ENCODE measurements around the gene OXGR1. TPM values are rescaled to one million over a fixed set of nuclear protein-coding genes. Genes with fewer than 3 reads are reported as not detected.

Gene OXGR1
- total RNA-seq, 1 donor from 2014 or later = 0.88 TPM

GRCh38 chr13:97017322-97017721 lies 23.0 kb upstream of the OXGR1 start:
- Mint-ChIP-seq H3K27me3 (ENCODE audit: insufficient read depth, low read depth) (no peaks in the 10 kb centered on the region), H3K4me3 (no peak overlapping the region), H3K9me3 (no peaks in the 10 kb centered on the region), H3K27ac (no peak overlapping the region), H3K36me3 (no peaks in the 10 kb centered on the region), H3K4me1 (no peaks in the 10 kb centered on the region)
- no peak overlapping the region for H3K4me3 ChIP-seq
- no peaks in the 10 kb centered on the region for H4K20me1 ChIP-seq (ENCODE audit: low read depth)
- no peaks in the 10 kb centered on the region for H3K36me3 ChIP-seq
- no peaks in the 10 kb centered on the region for H3K79me2 ChIP-seq (ENCODE audit: low read depth)
- H3K4me2 ChIP-seq = no peak overlapping the region
- no peak for DNase-seq (ENCODE audit: low spot score)
- TF ChIP-seq EZH2phosphoT487 (IDR thresholded peaks at IDR 0.05) (no peak), EZH2 (IDR thresholded peaks at IDR 0.05) (no peak)
- TF ChIP-seq, protein P1, sequence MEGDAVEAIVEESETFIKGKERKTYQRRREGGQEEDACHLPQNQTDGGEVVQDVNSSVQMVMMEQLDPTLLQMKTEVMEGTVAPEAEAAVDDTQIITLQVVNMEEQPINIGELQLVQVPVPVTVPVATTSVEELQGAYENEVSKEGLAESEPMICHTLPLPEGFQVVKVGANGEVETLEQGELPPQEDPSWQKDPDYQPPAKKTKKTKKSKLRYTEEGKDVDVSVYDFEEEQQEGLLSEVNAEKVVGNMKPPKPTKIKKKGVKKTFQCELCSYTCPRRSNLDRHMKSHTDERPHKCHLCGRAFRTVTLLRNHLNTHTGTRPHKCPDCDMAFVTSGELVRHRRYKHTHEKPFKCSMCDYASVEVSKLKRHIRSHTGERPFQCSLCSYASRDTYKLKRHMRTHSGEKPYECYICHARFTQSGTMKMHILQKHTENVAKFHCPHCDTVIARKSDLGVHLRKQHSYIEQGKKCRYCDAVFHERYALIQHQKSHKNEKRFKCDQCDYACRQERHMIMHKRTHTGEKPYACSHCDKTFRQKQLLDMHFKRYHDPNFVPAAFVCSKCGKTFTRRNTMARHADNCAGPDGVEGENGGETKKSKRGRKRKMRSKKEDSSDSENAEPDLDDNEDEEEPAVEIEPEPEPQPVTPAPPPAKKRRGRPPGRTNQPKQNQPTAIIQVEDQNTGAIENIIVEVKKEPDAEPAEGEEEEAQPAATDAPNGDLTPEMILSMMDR (IDR thresholded peaks at IDR 0.05) = no peak
- no peaks in the 10 kb centered on the region for H3K9me3 ChIP-seq (ENCODE audit: low read depth)
- H3K27me3 ChIP-seq = peaks cover 25% of the 10 kb centered on the region
- H2AFZ ChIP-seq (replicated peaks) = no peak overlapping the region
- H3K27ac ChIP-seq = no peak overlapping the region
- H3F3A ChIP-seq (ENCODE audit: low read depth) = no peaks in the 10 kb centered on the region
- no peaks in the 10 kb centered on the region for H3K4me1 ChIP-seq
- no peak overlapping the region for H3K9ac ChIP-seq

DNA sequence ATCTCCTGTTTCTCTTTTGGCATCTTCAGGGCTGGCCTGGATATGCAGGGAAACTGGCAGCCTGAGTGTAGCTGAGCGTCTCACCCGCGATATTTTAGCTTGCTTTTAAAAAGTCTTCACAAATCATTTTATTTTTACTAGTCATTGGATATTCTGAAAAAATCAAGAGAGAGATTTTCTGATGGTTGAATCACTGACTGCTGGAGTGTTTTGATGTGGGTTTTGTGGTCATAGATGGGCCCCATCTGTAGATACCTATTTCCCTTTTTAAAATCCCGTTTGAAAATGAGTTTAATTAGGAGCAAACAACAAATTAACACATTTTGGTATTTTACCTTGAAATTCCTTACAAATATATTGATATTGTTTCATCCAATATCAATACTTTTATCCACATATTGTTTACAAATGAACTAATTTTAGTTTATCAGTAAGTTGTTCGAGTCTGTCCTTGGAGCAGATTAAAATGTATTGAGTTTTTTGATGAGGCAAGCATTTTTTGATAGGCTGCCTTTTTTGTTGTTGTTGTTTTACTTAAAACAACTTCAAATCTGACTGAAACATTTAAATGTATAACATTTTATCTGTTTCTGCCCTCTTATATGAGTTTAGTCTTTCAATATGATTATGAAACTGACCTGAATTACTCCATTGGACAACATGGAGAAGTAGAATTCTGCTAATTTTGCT lies 21.5 kb upstream of the OXGR1 start:
- H3K79me2 ChIP-seq (ENCODE audit: low read depth) = no peaks in the 10 kb centered on the region
- no peak for TF ChIP-seq EZH2 (IDR thresholded peaks at IDR 0.05)
- TF ChIP-seq, protein P1 (IDR thresholded peaks at IDR 0.05) = no peak
- no peak for TF ChIP-seq EZH2phosphoT487 (IDR thresholded peaks at IDR 0.05)
- no peak overlapping the region for H3K9ac ChIP-seq
- no peak for DNase-seq (ENCODE audit: low spot score)
- H3K27me3 ChIP-seq = peaks cover 25% of the 10 kb centered on the region
- Mint-ChIP-seq H3K4me1 (no peaks in the 10 kb centered on the region), H3K36me3 (no peaks in the 10 kb centered on the region), H3K4me3 (no peak overlapping the region), H3K9me3 (no peaks in the 10 kb centered on the region), H3K27me3 (ENCODE audit: insufficient read depth, low read depth) (no peaks in the 10 kb centered on the region), H3K27ac (no peak overlapping the region)
- no peak overlapping the region for H2AFZ ChIP-seq (replicated peaks)
- no peaks in the 10 kb centered on the region for H3K9me3 ChIP-seq (ENCODE audit: low read depth)
- no peaks in the 10 kb centered on the region for H3F3A ChIP-seq (ENCODE audit: low read depth)
- no peak overlapping the region for H3K4me3 ChIP-seq
- no peaks in the 10 kb centered on the region for H4K20me1 ChIP-seq (ENCODE audit: low read depth)
- H3K4me1 ChIP-seq = no peaks in the 10 kb centered on the region
- no peak overlapping the region for H3K27ac ChIP-seq
- H3K36me3 ChIP-seq = no peaks in the 10 kb centered on the region
- H3K4me2 ChIP-seq = no peak overlapping the region

GRCh38 chr13:97012251-97013048 lies 18.2 kb upstream of the OXGR1 start:
- DNase-seq (ENCODE audit: low spot score) = no peak
- Mint-ChIP-seq H3K36me3 (no peaks in the 10 kb centered on the region), H3K27ac (no peak overlapping the region), H3K4me3 (no peak overlapping the region), H3K9me3 (no peaks in the 10 kb centered on the region), H3K4me1 (no peaks in the 10 kb centered on the region), H3K27me3 (ENCODE audit: insufficient read depth, low read depth) (no peaks in the 10 kb centered on the region)
- no peak overlapping the region for H3K27ac ChIP-seq
- no peaks in the 10 kb centered on the region for H3K36me3 ChIP-seq
- H3K79me2 ChIP-seq (ENCODE audit: low read depth) = no peaks in the 10 kb centered on the region
- no peaks in the 10 kb centered on the region for H3K27me3 ChIP-seq
- TF ChIP-seq, protein P1 (IDR thresholded peaks at IDR 0.05) = no peak
- no peak for TF ChIP-seq EZH2 (IDR thresholded peaks at IDR 0.05)
- no peak for TF ChIP-seq EZH2phosphoT487 (IDR thresholded peaks at IDR 0.05)
- no peak overlapping the region for H2AFZ ChIP-seq (replicated peaks)
- H3F3A ChIP-seq (ENCODE audit: low read depth) = no peaks in the 10 kb centered on the region
- no peaks in the 10 kb centered on the region for H4K20me1 ChIP-seq (ENCODE audit: low read depth)
- no peak overlapping the region for H3K9ac ChIP-seq
- no peaks in the 10 kb centered on the region for H3K4me1 ChIP-seq
- no peak overlapping the region for H3K4me3 ChIP-seq
- no peak overlapping the region for H3K4me2 ChIP-seq
- H3K9me3 ChIP-seq (ENCODE audit: low read depth) = no peaks in the 10 kb centered on the region
